ENCODE data around the gene CLDN4. TPM values are rescaled to one million over a fixed set of nuclear protein-coding genes. Genes with fewer than 3 reads are reported as not detected.
A peak's percentile ranks its signal among the peaks of the same experiment; 100 is the strongest.

The CLDN4 gene
- total RNA-seq, 6 donors from 2014 or later: 88.0 to 231 (median 169) TPM

DNA sequence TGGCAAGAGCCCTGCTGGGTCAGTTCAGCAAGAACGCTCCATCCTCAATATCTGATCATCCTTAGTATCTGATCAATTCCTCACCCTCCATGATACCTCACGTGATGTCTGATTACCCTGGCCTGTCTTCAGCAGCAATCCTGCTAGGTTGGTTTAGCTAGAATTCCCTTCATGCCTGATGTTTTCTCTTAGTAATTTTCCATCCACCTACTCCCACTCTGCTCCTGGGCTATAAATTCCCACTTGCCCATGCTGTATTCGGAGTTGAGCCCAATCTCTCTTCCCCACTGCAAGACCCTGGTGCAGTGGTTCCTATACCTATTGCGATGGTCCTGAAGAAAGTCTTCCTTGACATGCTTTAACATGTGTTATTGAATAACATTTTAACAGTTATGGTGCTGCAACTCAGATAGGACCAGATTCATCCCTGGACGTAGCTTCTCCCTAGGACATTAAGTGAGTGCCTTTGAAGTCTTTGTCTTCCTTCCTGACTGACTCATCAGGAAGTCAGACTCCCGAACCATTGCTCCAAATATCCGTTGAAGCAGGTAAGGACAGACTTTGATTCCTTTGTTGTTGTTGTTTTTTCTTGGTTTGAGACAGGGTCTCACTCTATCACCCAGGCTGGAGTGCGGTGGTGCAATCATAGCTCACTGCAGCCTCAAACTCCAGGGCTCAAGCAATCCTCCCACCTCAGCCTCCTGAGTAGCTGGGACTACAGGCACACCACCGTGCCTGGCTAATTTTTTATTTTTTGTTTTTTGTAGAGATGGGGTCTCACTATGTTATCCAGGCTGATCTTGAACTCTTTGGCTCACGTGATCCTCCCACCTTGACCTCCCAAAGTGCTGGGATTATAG, 31.3 kb upstream of the CLDN4 start:
- TF ChIP-seq, protein P1, sequence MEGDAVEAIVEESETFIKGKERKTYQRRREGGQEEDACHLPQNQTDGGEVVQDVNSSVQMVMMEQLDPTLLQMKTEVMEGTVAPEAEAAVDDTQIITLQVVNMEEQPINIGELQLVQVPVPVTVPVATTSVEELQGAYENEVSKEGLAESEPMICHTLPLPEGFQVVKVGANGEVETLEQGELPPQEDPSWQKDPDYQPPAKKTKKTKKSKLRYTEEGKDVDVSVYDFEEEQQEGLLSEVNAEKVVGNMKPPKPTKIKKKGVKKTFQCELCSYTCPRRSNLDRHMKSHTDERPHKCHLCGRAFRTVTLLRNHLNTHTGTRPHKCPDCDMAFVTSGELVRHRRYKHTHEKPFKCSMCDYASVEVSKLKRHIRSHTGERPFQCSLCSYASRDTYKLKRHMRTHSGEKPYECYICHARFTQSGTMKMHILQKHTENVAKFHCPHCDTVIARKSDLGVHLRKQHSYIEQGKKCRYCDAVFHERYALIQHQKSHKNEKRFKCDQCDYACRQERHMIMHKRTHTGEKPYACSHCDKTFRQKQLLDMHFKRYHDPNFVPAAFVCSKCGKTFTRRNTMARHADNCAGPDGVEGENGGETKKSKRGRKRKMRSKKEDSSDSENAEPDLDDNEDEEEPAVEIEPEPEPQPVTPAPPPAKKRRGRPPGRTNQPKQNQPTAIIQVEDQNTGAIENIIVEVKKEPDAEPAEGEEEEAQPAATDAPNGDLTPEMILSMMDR (IDR thresholded peaks at IDR 0.05): no peak
- TF ChIP-seq POLR2AphosphoS5 (IDR thresholded peaks at IDR 0.05) (no peak), EP300 (IDR thresholded peaks at IDR 0.05) (no peak), POLR2A (IDR thresholded peaks at IDR 0.05) (no peak)
- H3K4me1 ChIP-seq: no peaks in the 10 kb centered on the region
- no peaks in the 10 kb centered on the region for H3K9me3 ChIP-seq
- no peaks in the 10 kb centered on the region for H3K36me3 ChIP-seq
- ATAC-seq (ENCODE audit: low FRiP score in 2 of 2): no peak
- no peak overlapping the region for H3K27ac ChIP-seq
- no peaks in the 10 kb centered on the region for H3K27me3 ChIP-seq
- H3K4me3 ChIP-seq: no peak overlapping the region
- WGBS, 2 donors: 74 to 77% methylated on average over 10 of the region's 10 CpGs
- DNase-seq: no peak

DNA sequence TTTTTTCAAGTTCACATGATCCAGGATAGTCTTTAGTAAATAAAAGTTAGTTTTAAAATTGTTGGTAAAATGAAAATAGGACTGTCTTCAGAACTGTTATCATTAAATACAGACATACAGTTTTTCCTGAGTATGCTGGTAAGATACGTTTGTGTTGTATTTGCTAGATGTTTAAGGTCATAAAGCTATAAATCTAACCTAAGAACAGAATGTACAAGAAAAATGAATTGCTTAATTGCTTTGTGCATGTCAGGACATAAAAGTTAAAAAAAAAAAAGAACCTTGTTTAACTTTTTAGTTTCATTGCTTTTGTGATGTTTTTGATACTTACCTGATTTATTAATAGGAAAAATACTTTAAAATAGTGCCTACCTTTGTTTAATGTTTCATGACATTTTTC, 29.2 kb upstream of the CLDN4 start:
- 55 to 60% methylated on average over 1 of the region's 1 CpG for WGBS, 2 donors
- ATAC-seq (ENCODE audit: low FRiP score in 2 of 2) (no peak), DNase-seq (no peak)

DNA sequence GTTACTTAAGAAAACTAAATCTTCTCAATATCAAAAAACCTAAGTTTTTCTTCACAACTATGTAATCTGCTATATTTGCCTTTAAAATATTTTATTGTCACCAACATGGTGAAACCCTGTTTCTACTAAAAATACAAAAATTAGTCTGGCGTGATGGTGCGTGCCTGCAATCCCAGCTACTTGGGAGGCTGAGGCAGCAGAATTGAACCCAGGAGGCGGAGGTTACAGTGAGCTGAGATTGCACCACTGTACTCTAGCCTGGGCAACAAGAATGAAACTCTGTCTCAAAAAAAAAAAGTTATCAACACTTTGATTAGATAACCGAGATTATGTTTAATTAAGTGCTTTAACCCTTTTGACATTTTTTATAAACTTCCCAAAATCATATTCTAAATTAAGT, 28.3 kb upstream of the CLDN4 start:
- no peak for DNase-seq
- H3K4me3 ChIP-seq: no peak overlapping the region
- H3K36me3 ChIP-seq: no peaks in the 10 kb centered on the region
- ATAC-seq (ENCODE audit: low FRiP score in 2 of 2): no peak
- H3K9me3 ChIP-seq: no peaks in the 10 kb centered on the region
- H3K4me1 ChIP-seq: no peaks in the 10 kb centered on the region
- TF ChIP-seq POLR2A (IDR thresholded peaks at IDR 0.05): no peak
- no peak for TF ChIP-seq POLR2AphosphoS5 (IDR thresholded peaks at IDR 0.05)
- TF ChIP-seq, protein P1 (IDR thresholded peaks at IDR 0.05): no peak
- no peak for TF ChIP-seq EP300 (IDR thresholded peaks at IDR 0.05)
- no peaks in the 10 kb centered on the region for H3K27me3 ChIP-seq
- no peak overlapping the region for H3K27ac ChIP-seq
- 79 to 81% methylated on average over 4 of the region's 4 CpGs for WGBS, 2 donors

More for the DNA sequence above, 29.2 kb upstream of the CLDN4 start:
- H3K4me3 ChIP-seq: no peak overlapping the region
- H3K27me3 ChIP-seq: no peaks in the 10 kb centered on the region
- no peaks in the 10 kb centered on the region for H3K4me1 ChIP-seq
- H3K9me3 ChIP-seq: no peaks in the 10 kb centered on the region
- TF ChIP-seq EP300 (IDR thresholded peaks at IDR 0.05): no peak
- no peak for TF ChIP-seq POLR2AphosphoS5 (IDR thresholded peaks at IDR 0.05)
- TF ChIP-seq, protein P1 (IDR thresholded peaks at IDR 0.05): no peak
- TF ChIP-seq POLR2A (IDR thresholded peaks at IDR 0.05): no peak
- H3K27ac ChIP-seq: no peak overlapping the region
- H3K36me3 ChIP-seq: no peaks in the 10 kb centered on the region

DNA sequence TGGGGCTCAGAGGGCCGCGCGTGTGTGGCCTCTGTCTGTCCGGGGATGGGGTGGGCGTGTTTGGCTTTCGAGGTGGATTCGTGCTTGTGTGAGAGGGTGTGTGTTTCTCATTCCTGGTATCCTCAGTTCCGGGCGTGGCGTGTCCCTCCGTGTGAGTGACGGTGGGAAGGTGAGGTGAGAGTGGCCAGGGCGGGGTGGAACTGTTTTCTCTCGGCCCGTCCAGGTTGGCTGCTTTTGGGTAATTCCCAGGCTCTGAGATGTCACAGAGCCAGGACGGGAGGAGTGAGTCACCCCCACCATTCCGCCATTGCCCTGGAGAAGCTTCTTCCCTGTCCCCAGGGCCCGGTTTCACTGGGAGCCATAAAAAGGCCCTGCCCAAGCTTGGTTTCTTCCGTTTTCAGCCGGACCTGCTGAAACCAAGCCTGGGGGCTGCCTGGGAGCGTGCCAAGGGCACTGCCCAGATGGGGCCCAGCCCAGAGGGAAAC, 21.3 kb upstream of the CLDN4 start:
- peaks cover 0 to 3% (median 0%) of the 10 kb centered on the region in 4 donors for H3K4me1 ChIP-seq
- no peak overlapping the region for H3K27ac ChIP-seq
- DNase-seq (peak; percentile 22 to 52), ATAC-seq (ENCODE audit: low FRiP score in 2 of 2) (peak; percentile 19 to 55)
- TF ChIP-seq, protein P1 (IDR thresholded peaks at IDR 0.05): no peak
- TF ChIP-seq EP300 (IDR thresholded peaks at IDR 0.05): no peak
- TF ChIP-seq POLR2A (IDR thresholded peaks at IDR 0.05): no peak
- TF ChIP-seq POLR2AphosphoS5 (IDR thresholded peaks at IDR 0.05): no peak
- H3K27me3 ChIP-seq: no peaks in the 10 kb centered on the region
- H3K9me3 ChIP-seq: no peaks in the 10 kb centered on the region
- WGBS, 2 donors: 73 to 74% methylated on average over 20 of the region's 21 CpGs
- H3K36me3 ChIP-seq: no peaks in the 10 kb centered on the region
- H3K4me3 ChIP-seq: no peak overlapping the region
